Neural cell (in vitro differentiated cells): ENCODE data around the gene NRXN2. TPM values are rescaled to one million over a fixed set of nuclear protein-coding genes. Genes with fewer than 3 reads are reported as not detected.

Experiments
- H2AFZ ChIP-seq: fragments of 200-600, 300-800 bp; sonication (generic), shearing (Covaris generic); 2 replicates; pipeline ENCODE4 v1.6.0; 2014; ENCODE audit warnings: low read depth, mild to moderate bottlenecking, antibody characterized with exemption, low read length, moderate library complexity
- H3F3A ChIP-seq: fragments of 200-600 bp; shearing (Covaris generic); 2 replicates; pipeline ENCODE4 v1.6.1; 2016; ENCODE audit warnings: mild to moderate bottlenecking, moderate library complexity, mixed read lengths, antibody characterized with exemption, low read length; ENCODE audit not compliant: insufficient read depth, poor library complexity, severe bottlenecking
- H3K27ac ChIP-seq: fragments of 200-600, 300-800 bp; sonication (generic), shearing (Covaris generic); 2 replicates; pipeline ENCODE4 v1.5.1; 2014; ENCODE audit warnings: mild to moderate bottlenecking, low read length, moderate library complexity
- H3K27me3 ChIP-seq: fragments of 300-800, 200-600 bp; sonication (generic), shearing (Covaris generic); 2 replicates; pipeline ENCODE4 v1.6.0; 2014; ENCODE audit warnings: mild to moderate bottlenecking, low read depth, low read length, moderate library complexity; ENCODE audit not compliant: insufficient read depth
- H3K36me3 ChIP-seq: fragments of 300-800, 200-600 bp; sonication (generic), shearing (Covaris generic); 2 replicates; pipeline ENCODE4 v1.5.1; 2014; ENCODE audit warnings: mild to moderate bottlenecking, antibody characterized with exemption, low read length, moderate library complexity; ENCODE audit not compliant: insufficient read depth
- H3K4me2 ChIP-seq: fragments of 300-800, 200-600 bp; sonication (generic), shearing (Covaris generic); 2 replicates; pipeline ENCODE4 v1.6.0; 2014; ENCODE audit warnings: mild to moderate bottlenecking, low read length
- H3K4me3 ChIP-seq: fragments of 300-800, 200-600 bp; sonication (generic), shearing (Covaris generic); 2 replicates; pipeline ENCODE4 v1.5.1; 2014; ENCODE audit warnings: mild to moderate bottlenecking, low read length, moderate library complexity
- H3K79me2 ChIP-seq: fragments of 200-600 bp; shearing (Covaris generic); replicated peaks from 2 replicates; pipeline ENCODE4 v1.6.0; 2014; ENCODE audit warnings: mild to moderate bottlenecking, low read length, moderate library complexity; ENCODE audit not compliant: insufficient read depth
- H3K9ac ChIP-seq: fragments of 300-800, 200-600 bp; sonication (generic), shearing (Covaris generic); 2 replicates; pipeline ENCODE4 v1.6.1; 2016; ENCODE audit warnings: mild to moderate bottlenecking, low read length, mixed read lengths
- H3K9me2 ChIP-seq: fragments of 200-600 bp; shearing (Covaris generic); 2 replicates; pipeline ENCODE4 v1.6.1; 2016; ENCODE audit warnings: mild to moderate bottlenecking, low read length, mixed read lengths; ENCODE audit not compliant: insufficient read depth
- H3K9me3 ChIP-seq: fragments of 200-600, 300-800 bp; sonication (generic), shearing (Covaris generic); 2 replicates; pipeline ENCODE4 v1.6.1; 2016; ENCODE audit warnings: mild to moderate bottlenecking, mixed run types, low read length, moderate library complexity, mixed read lengths
- H4K20me1 ChIP-seq: fragments of 200-600 bp; shearing (Covaris generic); 2 replicates; pipeline ENCODE4 v1.6.1; 2016; ENCODE audit warnings: mild to moderate bottlenecking, mixed run types; ENCODE audit not compliant: insufficient read depth
- CTCF ChIP-seq: fragments of 450-650 bp; IDR thresholded peaks from 2 replicates; pipeline ENCODE4 v1.5.1; 2014; ENCODE audit warnings: antibody characterized with exemption, mild to moderate bottlenecking, moderate library complexity; ENCODE audit not compliant: poor library complexity, severe bottlenecking
- EP300 ChIP-seq: fragments of 450-650 bp; conservative IDR thresholded peaks from 2 replicates; pipeline ENCODE4 v1.6.1; 2014; ENCODE audit warnings: antibody characterized with exemption, mild to moderate bottlenecking, moderate library complexity; ENCODE audit not compliant: poor library complexity, severe bottlenecking
- EZH2 ChIP-seq: fragments of 200-600, 300-800 bp; shearing (Covaris generic), sonication (generic); IDR thresholded peaks from 2 replicates; pipeline ENCODE4 v1.6.1; 2014; ENCODE audit warnings: antibody characterized with exemption, low read length, borderline replicate concordance, mild to moderate bottlenecking; ENCODE audit not compliant: insufficient read depth, poor library complexity, severe bottlenecking
- MXI1 ChIP-seq: fragments of 450-650 bp; conservative IDR thresholded peaks from 2 replicates; pipeline ENCODE4 v1.6.1; 2014; ENCODE audit warnings: antibody characterized with exemption, mild to moderate bottlenecking; ENCODE audit not compliant: poor library complexity, severe bottlenecking
- POLR2AphosphoS5 ChIP-seq: IDR thresholded peaks from 2 replicates; pipeline ENCODE4 v1.6.1; 2012
- RAD21 ChIP-seq: fragments of 450-650 bp; conservative IDR thresholded peaks from 2 replicates; pipeline ENCODE4 v1.6.1; 2014; ENCODE audit warnings: antibody characterized with exemption, mild to moderate bottlenecking, moderate library complexity
- REST ChIP-seq: IDR thresholded peaks from 2 replicates; pipeline ENCODE4 v1.6.1; 2012; ENCODE audit warnings: borderline replicate concordance
- SMC3 ChIP-seq: fragments of 450-650 bp; conservative IDR thresholded peaks from 2 replicates; pipeline ENCODE4 v1.6.1; 2014; ENCODE audit warnings: antibody characterized with exemption, mild to moderate bottlenecking, moderate library complexity; ENCODE audit not compliant: poor library complexity
- TAF1 ChIP-seq: IDR thresholded peaks from 2 replicates; pipeline ENCODE4 v1.6.1; 2012; ENCODE audit warnings: low read depth
- polyA plus RNA-seq: library from polyadenylated mRNA; depleted of rRNA; stranded (reverse); fragments of >200 nt; gene quantifications from 2 replicates; pipeline ENCODE4 v1.2.3, GENCODE V29; 2014

Gene NRXN2
- polyA plus RNA-seq, 1 donor from 2014 or later, result 68.0 TPM

DNA sequence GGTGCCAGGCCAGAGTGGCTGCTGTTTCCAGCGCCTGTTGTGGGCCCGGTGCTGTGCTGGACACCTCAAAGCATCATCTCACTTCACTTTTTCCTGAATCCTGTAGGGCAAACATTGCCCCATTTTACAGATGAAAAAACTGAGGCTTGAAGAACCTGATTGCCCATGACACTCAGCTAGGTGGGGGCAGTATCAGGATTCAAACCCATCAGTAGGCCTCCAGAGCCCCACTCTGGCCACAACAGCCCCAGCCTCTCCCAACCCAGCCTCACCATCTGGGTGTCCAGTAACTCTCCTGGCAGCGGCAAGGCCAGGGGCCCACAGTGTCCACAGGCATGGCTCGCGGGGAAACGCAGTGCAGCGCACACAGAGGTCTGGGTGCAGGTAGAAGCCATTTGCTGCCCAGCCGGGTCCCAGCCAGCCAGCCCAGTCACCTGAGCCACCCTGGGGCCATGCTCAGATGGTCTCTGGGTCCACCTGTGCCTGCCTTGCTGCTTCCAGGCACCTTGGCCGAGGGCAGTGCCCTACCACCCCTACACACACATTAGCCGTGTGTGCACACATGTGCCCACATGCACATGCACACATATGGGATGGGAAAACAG lies 120.4 kb downstream of the NRXN2 start:
- Histone ChIP-seq H3K79me2 (no peaks in the 10 kb centered on the region), H3K9me3 (no peaks in the 10 kb centered on the region), H3K27me3 (no peaks in the 10 kb centered on the region), H2AFZ (no peak overlapping the region), H3K36me3 (no peaks in the 10 kb centered on the region), H3K9ac (no peak overlapping the region), H3K4me3 (no peak overlapping the region), H3K4me2 (no peak overlapping the region), H4K20me1 (no peaks in the 10 kb centered on the region), H3K9me2 (no peaks in the 10 kb centered on the region), H3F3A (no peaks in the 10 kb centered on the region), H3K27ac (no peak overlapping the region)
- TF ChIP-seq SMC3, result no peak
- TF ChIP-seq EZH2, result no peak
- TF ChIP-seq POLR2AphosphoS5, result no peak
- no peak for TF ChIP-seq REST
- no peak for TF ChIP-seq CTCF
- no peak for TF ChIP-seq TAF1
- TF ChIP-seq RAD21, result no peak
- no peak for TF ChIP-seq EP300
- no peak for TF ChIP-seq MXI1

GRCh38 chr11:64601605-64602465 lies 121.2 kb downstream of the NRXN2 start:
- Histone ChIP-seq H3K9ac (no peak overlapping the region), H3K36me3 (no peaks in the 10 kb centered on the region), H4K20me1 (no peaks in the 10 kb centered on the region), H3K27ac (no peak overlapping the region), H3K9me2 (no peaks in the 10 kb centered on the region), H3K4me2 (no peak overlapping the region), H3K9me3 (no peaks in the 10 kb centered on the region), H2AFZ (no peak overlapping the region), H3K4me3 (no peak overlapping the region), H3K27me3 (no peaks in the 10 kb centered on the region), H3K79me2 (no peaks in the 10 kb centered on the region), H3F3A (no peaks in the 10 kb centered on the region)
- TF ChIP-seq REST (no peak), EP300 (no peak), SMC3 (no peak), TAF1 (no peak), RAD21 (no peak), POLR2AphosphoS5 (no peak), MXI1 (no peak), CTCF (no peak), EZH2 (no peak)
